RWPE2 (cell line): ENCODE results near the gene TMEM184A.
A peak's percentile ranks its signal among the peaks of the same experiment; 100 is the strongest.

ENCODE experiments used
- ATAC-seq: fragments of 200-7000 bp; cut with Tn5 transposase; 3 replicates; pipeline ENCODE4 v1.9.1; 2021; ENCODE audit warnings: low read depth
- DNase-seq: peaks from one replicate; pipeline ENCODE4 v3.0.0-alpha.2; 2020; ENCODE audit warnings: low spot score
- H3K27ac ChIP-seq: fragments of 450-650 bp; 2 replicates; pipeline ENCODE4 v1.5.1; 2017; ENCODE audit warnings: mild to moderate bottlenecking; ENCODE audit not compliant: poor library complexity, severe bottlenecking
- H3K27me3 ChIP-seq: fragments of 250-450 bp; sonication (Bioruptor Pico); 2 replicates; pipeline ENCODE4 v1.5.1; 2021; ENCODE audit warnings: mild to moderate bottlenecking, moderate library complexity; ENCODE audit not compliant: insufficient read depth, poor library complexity, severe bottlenecking
- H3K36me3 ChIP-seq: fragments of 250-450 bp; sonication (Bioruptor Pico); 2 replicates; pipeline ENCODE4 v1.5.1; 2020; ENCODE audit warnings: low read depth, mild to moderate bottlenecking, moderate library complexity
- H3K4me1 ChIP-seq: fragments of 250-450 bp; sonication (Bioruptor Pico); 2 replicates; pipeline ENCODE4 v1.5.1; 2021; ENCODE audit warnings: mild to moderate bottlenecking, moderate library complexity; ENCODE audit not compliant: insufficient read depth, poor library complexity, severe bottlenecking
- H3K4me3 ChIP-seq: fragments of 250-450 bp; sonication (Bioruptor Pico); 2 replicates; pipeline ENCODE4 v1.5.1; 2021; ENCODE audit warnings: mild to moderate bottlenecking, moderate library complexity; ENCODE audit not compliant: severe bottlenecking
- H3K9me3 ChIP-seq: fragments of 250-450 bp; sonication (Bioruptor Pico); 2 replicates; pipeline ENCODE4 v1.5.1; 2021; ENCODE audit warnings: mild to moderate bottlenecking, moderate library complexity; ENCODE audit not compliant: severe bottlenecking
- TF ChIP-seq, protein P1 (sequence below): fragments of 450-650 bp; IDR thresholded peaks from one replicate; pipeline ENCODE4 v1.5.1; 2017; ENCODE audit warnings: mild to moderate bottlenecking, moderate library complexity; ENCODE audit not compliant: poor library complexity, severe bottlenecking

The TMEM184A gene

DNA sequence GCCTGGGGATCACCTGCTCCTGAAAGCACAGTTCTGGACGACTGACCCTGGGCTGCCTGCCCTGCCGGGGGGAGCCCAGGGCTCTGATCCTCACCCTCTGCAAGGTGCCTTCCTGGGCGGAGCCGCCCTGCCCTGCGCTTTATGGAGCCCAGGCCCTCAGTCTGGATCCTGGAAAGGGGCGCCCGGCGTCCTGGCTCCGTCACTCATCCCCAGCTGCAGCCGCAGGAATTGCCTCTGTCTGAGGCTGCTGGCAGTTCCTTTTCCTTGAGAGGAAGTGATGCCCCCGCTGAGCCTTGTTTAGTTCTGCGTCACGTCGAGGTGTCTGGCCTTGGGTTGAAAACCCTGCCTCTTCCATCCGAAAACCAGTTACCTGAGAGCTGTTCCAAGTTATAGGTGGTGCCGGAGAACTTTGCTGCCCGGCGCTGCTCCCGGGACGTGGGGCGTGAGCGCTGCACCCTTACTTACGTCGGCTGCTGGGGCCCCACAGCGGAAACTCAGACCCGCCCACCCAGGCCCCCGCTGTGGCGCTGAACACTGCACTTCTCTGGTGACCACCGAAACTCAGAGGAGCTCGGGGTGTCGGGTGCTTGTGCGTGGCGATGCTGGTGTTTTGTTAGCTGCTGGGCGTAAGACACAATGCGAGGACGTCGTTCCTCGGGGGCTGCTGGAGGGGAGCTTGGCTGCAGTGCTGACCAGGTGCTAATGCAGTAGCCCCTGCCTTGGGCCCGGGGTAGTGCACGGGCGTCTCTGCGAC lies 20.1 kb downstream of the TMEM184A start:
- H3K27ac ChIP-seq: peak overlapping the region; percentile 72
- peaks cover 18% of the 10 kb centered on the region for H3K36me3 ChIP-seq
- no peak for ATAC-seq

DNA sequence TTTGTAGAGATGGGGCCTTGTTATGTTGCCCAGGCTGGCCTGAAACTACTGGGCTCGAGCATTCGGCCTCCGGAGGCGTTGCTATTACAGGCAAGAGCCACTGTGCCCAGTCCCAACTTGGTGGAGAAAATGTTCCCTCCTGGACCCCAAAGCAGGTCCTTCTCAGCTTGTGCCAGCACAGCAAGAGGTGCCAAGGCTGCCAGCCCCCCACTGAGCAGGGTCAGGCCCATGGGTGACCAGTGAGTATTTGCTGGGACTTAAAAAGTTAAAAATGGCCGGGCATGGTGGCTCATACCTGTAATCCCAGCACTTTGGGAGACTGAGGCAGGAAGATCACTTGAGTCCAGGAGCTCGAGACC lies 20.9 kb downstream of the TMEM184A start:
- ATAC-seq (no peak), DNase-seq (no peak)
- Histone ChIP-seq H3K4me1 (peaks cover 34% of the 10 kb centered on the region), H3K36me3 (peaks cover 14% of the 10 kb centered on the region), H3K4me3 (no peak overlapping the region), H3K27me3 (no peaks in the 10 kb centered on the region), H3K27ac (no peak overlapping the region), H3K9me3 (no peaks in the 10 kb centered on the region)
- TF ChIP-seq, protein P1, sequence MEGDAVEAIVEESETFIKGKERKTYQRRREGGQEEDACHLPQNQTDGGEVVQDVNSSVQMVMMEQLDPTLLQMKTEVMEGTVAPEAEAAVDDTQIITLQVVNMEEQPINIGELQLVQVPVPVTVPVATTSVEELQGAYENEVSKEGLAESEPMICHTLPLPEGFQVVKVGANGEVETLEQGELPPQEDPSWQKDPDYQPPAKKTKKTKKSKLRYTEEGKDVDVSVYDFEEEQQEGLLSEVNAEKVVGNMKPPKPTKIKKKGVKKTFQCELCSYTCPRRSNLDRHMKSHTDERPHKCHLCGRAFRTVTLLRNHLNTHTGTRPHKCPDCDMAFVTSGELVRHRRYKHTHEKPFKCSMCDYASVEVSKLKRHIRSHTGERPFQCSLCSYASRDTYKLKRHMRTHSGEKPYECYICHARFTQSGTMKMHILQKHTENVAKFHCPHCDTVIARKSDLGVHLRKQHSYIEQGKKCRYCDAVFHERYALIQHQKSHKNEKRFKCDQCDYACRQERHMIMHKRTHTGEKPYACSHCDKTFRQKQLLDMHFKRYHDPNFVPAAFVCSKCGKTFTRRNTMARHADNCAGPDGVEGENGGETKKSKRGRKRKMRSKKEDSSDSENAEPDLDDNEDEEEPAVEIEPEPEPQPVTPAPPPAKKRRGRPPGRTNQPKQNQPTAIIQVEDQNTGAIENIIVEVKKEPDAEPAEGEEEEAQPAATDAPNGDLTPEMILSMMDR: no peak

More for the DNA sequence above, 20.1 kb downstream of the TMEM184A start:
- TF ChIP-seq, protein P1: no peak
- H3K9me3 ChIP-seq: no peaks in the 10 kb centered on the region
- peaks cover 34% of the 10 kb centered on the region for H3K4me1 ChIP-seq
- DNase-seq: no peak
- H3K4me3 ChIP-seq: no peak overlapping the region
- no peaks in the 10 kb centered on the region for H3K27me3 ChIP-seq

DNA sequence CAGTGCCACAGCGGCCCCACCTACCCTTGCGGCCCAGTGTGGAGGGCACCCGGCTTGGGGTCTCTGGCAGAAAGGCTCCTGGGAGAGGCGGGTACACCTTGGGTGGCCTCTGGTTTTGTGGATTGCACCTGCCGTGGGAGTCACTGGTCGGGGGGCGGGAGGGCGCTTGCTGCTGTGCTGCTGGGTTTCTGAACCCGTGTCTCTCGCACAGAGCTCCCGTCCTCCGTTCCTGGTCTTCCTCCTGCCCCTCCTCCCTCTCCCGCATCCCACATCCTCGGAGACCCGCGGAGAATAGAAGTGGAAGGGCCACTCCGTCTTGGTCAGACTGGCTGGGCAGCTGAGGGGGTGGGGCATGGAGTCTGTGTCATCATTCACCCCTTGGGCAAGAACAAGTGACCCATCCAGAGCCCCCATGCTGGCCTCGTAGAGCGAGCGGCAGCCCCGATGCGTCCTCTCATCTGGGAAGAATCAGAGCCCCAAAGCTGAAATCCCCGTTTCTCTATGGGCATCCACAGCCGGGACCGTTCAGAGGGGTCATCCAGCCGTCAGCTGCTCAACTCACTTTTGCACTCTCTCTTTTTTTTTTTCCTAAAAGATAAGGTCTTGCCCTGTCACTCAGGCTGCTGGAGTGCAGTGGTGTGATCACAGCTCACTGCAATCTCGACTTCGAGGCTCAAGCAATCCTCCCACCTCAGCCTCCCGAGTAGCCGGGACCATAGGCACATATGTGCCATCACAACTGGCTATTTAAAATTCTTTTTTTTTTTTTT lies 21.5 kb downstream of the TMEM184A start:
- peaks cover 34% of the 10 kb centered on the region for H3K4me1 ChIP-seq
- TF ChIP-seq, protein P1: no peak
- no peak for DNase-seq
- no peak overlapping the region for H3K4me3 ChIP-seq
- H3K9me3 ChIP-seq: no peaks in the 10 kb centered on the region
- no peak for ATAC-seq
- H3K27me3 ChIP-seq: no peaks in the 10 kb centered on the region
- H3K36me3 ChIP-seq: peaks cover 10% of the 10 kb centered on the region
- peak overlapping the region; percentile 92 for H3K27ac ChIP-seq

DNA sequence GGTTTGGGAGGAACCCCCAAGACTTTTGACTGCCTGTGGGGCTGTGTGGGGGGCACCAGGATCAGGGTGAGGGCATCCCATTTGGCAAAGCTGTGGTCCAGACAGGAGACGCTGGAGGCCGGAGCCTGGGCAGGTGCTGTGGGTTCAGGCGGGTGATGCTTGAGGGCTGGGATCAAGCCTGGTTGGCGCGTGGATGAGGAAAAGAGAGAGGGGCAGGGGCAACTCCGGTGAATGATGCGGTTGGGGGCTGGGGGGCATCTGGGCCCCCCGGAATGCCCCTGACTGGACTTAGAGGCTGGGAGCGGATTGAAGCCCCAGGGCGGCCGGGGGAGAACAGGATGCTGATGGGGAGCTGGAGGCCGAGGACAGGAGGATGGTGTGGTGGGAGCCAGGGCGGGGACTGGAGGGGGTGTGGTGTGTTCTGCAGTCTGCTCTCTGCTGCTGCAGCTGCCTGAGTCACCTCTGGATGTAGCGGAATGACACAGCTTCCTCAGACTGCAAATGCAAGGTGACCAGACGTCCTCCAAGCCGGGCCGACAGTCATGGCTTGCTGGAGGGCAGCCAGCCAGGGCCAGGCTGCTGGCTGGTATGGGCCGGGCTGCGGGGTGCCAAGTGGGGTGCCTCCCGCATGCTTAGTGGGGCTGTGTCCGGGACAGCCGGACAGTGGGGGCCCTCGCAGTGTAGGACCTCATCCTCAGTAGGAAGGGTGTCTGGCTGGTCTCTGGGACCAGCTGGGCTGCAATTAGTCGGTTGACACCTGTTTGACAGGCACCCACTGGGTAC lies 22.3 kb downstream of the TMEM184A start:
- H3K9me3 ChIP-seq: no peaks in the 10 kb centered on the region
- ATAC-seq (peak; percentile 54), DNase-seq (peak; percentile 87)
- no peak overlapping the region for H3K4me3 ChIP-seq
- peak overlapping the region; percentile 92 for H3K27ac ChIP-seq
- H3K27me3 ChIP-seq: no peaks in the 10 kb centered on the region
- H3K4me1 ChIP-seq: peaks cover 34% of the 10 kb centered on the region
- H3K36me3 ChIP-seq: peaks cover 3% of the 10 kb centered on the region; the same call in 1 of the 2 replicates
- TF ChIP-seq, protein P1: no peak
